Measurements from ENCODE around the gene MAN1C1.

GRCh38 chr1:25724966-25725365 lies 108.4 kb downstream of the MAN1C1 start:
- TF ChIP-seq CTCF (IDR thresholded peaks at IDR 0.05) (no peak), REST (IDR thresholded peaks at IDR 0.05; ENCODE audit: insufficient read depth in 1 of 2, low read depth in 2 of 2, low read length in 1 of 2) (no peak), POLR2AphosphoS5 (IDR thresholded peaks at IDR 0.05; ENCODE audit: low read depth, low read length) (no peak), TCF7L2 (IDR thresholded peaks at IDR 0.05; ENCODE audit: low read depth, low read length) (no peak)
